H1 (cell line): Measurements from ENCODE around the gene SIGLEC10. TPM values are rescaled to one million over a fixed set of nuclear protein-coding genes. Genes with fewer than 3 reads are reported as not detected.

ENCODE experiments used
- CTCF ChIA-PET: fragments of 300-600 bp; sonication (Branson Sonifier 250); formaldehyde crosslinking; loops from one replicate; lab custom pipeline; 2021; ENCODE audit not compliant: partially characterized antibody; lab: Charles Lee
- POLR2A ChIA-PET: fragments of 300-600 bp; sonication (Branson Sonifier 250); formaldehyde crosslinking; loops from one replicate; lab custom pipeline; 2021; ENCODE audit warnings: inconsistent platforms; ENCODE audit not compliant: partially characterized antibody; lab: Charles Lee
- DNase-seq, 2 experiments: peaks; one replicate each; pipeline versions ENCODE4 v3.0.0 to v3.0.0-alpha.2; 2010 to 2022; ENCODE audit warnings: low spot score in 2 of 2, low read depth in 1 of 2, mixed read lengths in 1 of 2
- FAIRE-seq: peaks from 2 replicates; lab custom pipeline; 2011; peaks lifted over from hg19 to GRCh38; lab: Jason Lieb, UNC
- H2AFZ ChIP-seq: 2 replicates; pipeline ENCODE4 v1.8.1; 2012; ENCODE audit warnings: low read length, inconsistent platforms
- H2AK5ac ChIP-seq: 2 replicates; pipeline ENCODE4 v1.6.1; 2013; ENCODE audit warnings: low read depth, low read length
- H2BK120ac ChIP-seq: replicated peaks from 2 replicates; pipeline ENCODE3; 2013; ENCODE audit warnings: low read depth, low read length, inconsistent platforms
- H2BK12ac ChIP-seq: 2 replicates; pipeline ENCODE4 v1.6.1; 2013; ENCODE audit warnings: low read depth, low read length
- H2BK15ac ChIP-seq: 2 replicates; pipeline ENCODE4 v1.6.1; 2013; ENCODE audit warnings: low read length
- H2BK20ac ChIP-seq: 2 replicates; pipeline ENCODE4 v1.6.1; 2013; ENCODE audit warnings: low read length
- H2BK5ac ChIP-seq: 2 replicates; pipeline ENCODE4 v1.6.1; 2013; ENCODE audit warnings: low read depth, low read length
- H3K14ac ChIP-seq: 2 replicates; pipeline ENCODE4 v1.6.1; 2013; ENCODE audit warnings: inconsistent platforms; ENCODE audit not compliant: insufficient read length
- H3K18ac ChIP-seq: 2 replicates; pipeline ENCODE4 v1.6.1; 2013; ENCODE audit warnings: low read length; ENCODE audit errors: extremely low read depth
- H3K23ac ChIP-seq: 2 replicates; pipeline ENCODE4 v1.6.1; 2013; ENCODE audit warnings: inconsistent platforms; ENCODE audit not compliant: insufficient read length
- H3K23me2 ChIP-seq: 2 replicates; pipeline ENCODE4 v1.6.1; 2013; ENCODE audit warnings: low read depth, low read length
- H3K27ac ChIP-seq: 2 replicates; pipeline ENCODE4 v1.6.1; 2011; ENCODE audit warnings: low read depth, low read length, inconsistent platforms
- H3K27me3 ChIP-seq, 4 experiments: replicated peaks in 1 of 4; 1 replicate in 1 of 4; 2 replicates in 3 of 4; pipeline versions ENCODE4 v1.6.1 to v1.8.1; 2011 to 2013; ENCODE audit warnings: low read length in 3 of 4, mild to moderate bottlenecking in 3 of 4, inconsistent platforms in 2 of 4, mixed read lengths in 2 of 4, moderate library complexity in 1 of 4; ENCODE audit not compliant: control insufficient read depth in 3 of 4, insufficient read depth in 3 of 4; ENCODE audit errors: extremely low read depth in 1 of 4
- H3K36me3 ChIP-seq, 4 experiments: 2 replicates each; pipeline versions ENCODE4 v1.6.1 to v1.8.1; 2011 to 2013; ENCODE audit warnings: mild to moderate bottlenecking in 4 of 4, low read length in 3 of 4, moderate library complexity in 2 of 4, control low read depth in 1 of 4, inconsistent platforms in 1 of 4; ENCODE audit not compliant: insufficient read depth in 4 of 4, control insufficient read depth in 2 of 4
- H3K4ac ChIP-seq: replicated peaks from 2 replicates; pipeline ENCODE3; 2013; ENCODE audit warnings: low read length, low read depth, mixed read lengths, inconsistent platforms; ENCODE audit not compliant: insufficient read length
- H3K4me1 ChIP-seq, 4 experiments: replicated peaks in 1 of 4; 1 replicate in 1 of 4; 2 replicates in 3 of 4; pipeline versions ENCODE4 v1.6.1 to v1.8.1; 2011 to 2013; ENCODE audit warnings: low read length in 3 of 4, inconsistent platforms in 2 of 4, mixed read lengths in 1 of 4; ENCODE audit not compliant: insufficient read depth in 4 of 4, control insufficient read depth in 3 of 4
- H3K4me2 ChIP-seq, 2 experiments: 2 replicates each; pipeline versions ENCODE4 v1.6.1 to v1.8.1; 2011 to 2013; ENCODE audit warnings: low read depth in 2 of 2, low read length in 2 of 2, control low read depth in 1 of 2, inconsistent platforms in 1 of 2, mild to moderate bottlenecking in 1 of 2; ENCODE audit not compliant: insufficient read depth in 1 of 2
- H3K4me3 ChIP-seq, 4 experiments: fragments of 200-600, 300-600 bp in 1 of 4; sonication (generic), shearing (Covaris generic), sonication (Bioruptor Twin) in 1 of 4; 2 replicates each; pipeline versions ENCODE4 v1.5.1 to v1.8.1; 2011 to 2016; ENCODE audit warnings: low read length in 4 of 4, low read depth in 3 of 4, control low read depth in 2 of 4, inconsistent platforms in 2 of 4, mild to moderate bottlenecking in 2 of 4, mixed read lengths in 1 of 4, moderate library complexity in 1 of 4; ENCODE audit not compliant: insufficient read depth in 2 of 4; ENCODE audit errors: extremely low read depth in 1 of 4
- H3K56ac ChIP-seq: replicated peaks from 2 replicates; pipeline ENCODE3; 2013; ENCODE audit warnings: low read depth, mild to moderate bottlenecking, mixed read lengths, low read length, inconsistent platforms; ENCODE audit not compliant: insufficient read length
- H3K79me1 ChIP-seq: 2 replicates; pipeline ENCODE4 v1.6.1; 2013; ENCODE audit warnings: low read depth, low read length, control low read depth
- H3K79me2 ChIP-seq, 2 experiments: 2 replicates each; pipeline versions ENCODE4 v1.6.1 to v1.8.1; 2012 to 2013; ENCODE audit warnings: low read length in 2 of 2, mild to moderate bottlenecking in 2 of 2, inconsistent platforms in 1 of 2; ENCODE audit not compliant: insufficient read depth in 2 of 2, control insufficient read depth in 1 of 2
- H3K9ac ChIP-seq, 4 experiments: replicated peaks in 1 of 4; 1 replicate in 1 of 4; 2 replicates in 3 of 4; pipeline versions ENCODE4 v1.6.1 to v1.8.1; 2011 to 2013; ENCODE audit warnings: low read depth in 3 of 4, low read length in 3 of 4, control low read depth in 2 of 4, mild to moderate bottlenecking in 2 of 4, moderate library complexity in 2 of 4, inconsistent platforms in 1 of 4; ENCODE audit errors: extremely low read depth in 1 of 4
- H3K9me3 ChIP-seq, 2 experiments: 2 replicates each; pipeline versions ENCODE4 v1.6.1 to v1.8.1; 2012 to 2013; ENCODE audit warnings: mild to moderate bottlenecking in 2 of 2, moderate library complexity in 2 of 2, control low read depth in 1 of 2, inconsistent platforms in 1 of 2, low read depth in 1 of 2, low read length in 1 of 2, mixed read lengths in 1 of 2; ENCODE audit not compliant: insufficient read depth in 2 of 2
- H4K20me1 ChIP-seq, 2 experiments: replicated peaks in 1 of 2; 2 replicates each; pipeline versions ENCODE3 to v1.8.1; 2011 to 2013; ENCODE audit warnings: inconsistent platforms in 2 of 2, low read length in 2 of 2, mild to moderate bottlenecking in 1 of 2; ENCODE audit not compliant: insufficient read depth in 2 of 2, control insufficient read depth in 1 of 2
- H4K5ac ChIP-seq: 2 replicates; pipeline ENCODE4 v1.6.1; 2013; ENCODE audit warnings: low read length, low read depth, mixed read lengths, inconsistent platforms; ENCODE audit not compliant: insufficient read length
- H4K8ac ChIP-seq: 2 replicates; pipeline ENCODE4 v1.8.0; 2013; ENCODE audit warnings: mild to moderate bottlenecking, moderate library complexity, low read length, inconsistent platforms; ENCODE audit not compliant: insufficient read depth; ENCODE audit errors: extremely low read depth
- H4K91ac ChIP-seq: replicated peaks from 2 replicates; pipeline ENCODE3; 2013; ENCODE audit warnings: low read length, mixed read lengths, inconsistent platforms; ENCODE audit not compliant: insufficient read length
- CREB1 ChIP-seq: IDR thresholded peaks from 2 replicates; pipeline ENCODE4 v1.6.1; 2012; ENCODE audit warnings: inconsistent platforms
- TCF12 ChIP-seq: IDR thresholded peaks from 2 replicates; pipeline ENCODE4 v1.6.1; 2011; ENCODE audit warnings: low read depth, mild to moderate bottlenecking, low read length
- WGBS, 2 experiments: shearing (Covaris generic) in 1 of 2; methylation state at CpG; one replicate each; pipeline versions ENCODE4 v1.1.6 to v1.1.7; 2013 to 2015; ENCODE audit warnings: low lambda C conversion rate in 2 of 2, mixed read lengths in 2 of 2, inconsistent platforms in 1 of 2, low coverage in 1 of 2, missing lambda C conversion rate in 1 of 2; ENCODE audit not compliant: insufficient replicate concordance in 2 of 2, insufficient coverage in 1 of 2, insufficient read length in 1 of 2; ENCODE audit errors: extremely low coverage in 1 of 2, missing lambda C conversion rate in 1 of 2; 5-methylcytosine and 5-hydroxymethylcytosine counted together
- polyA plus RNA-seq, 7 experiments: library from polyadenylated mRNA; depleted of rRNA in 3 of 7; stranded (reverse) in 5 of 7; unstranded in 2 of 7; fragments of >200 nt in 5 of 7; fragments of 200-250 nt in 2 of 7; gene quantifications; 1 replicate in 5 of 7; 2 replicates in 1 of 7; 4 replicates in 1 of 7; pipeline versions ENCODE4 v1.2.1 to v1.2.3, GENCODE V29; 2011 to 2013; ENCODE audit warnings: missing spikeins in 2 of 7, mixed read lengths in 2 of 7
- total RNA-seq: library from RNA; stranded (reverse); fragmentation: NEBNext Ultra II Directional; extraction: Animal tissue kit (Norgen Biotek cat#: 25700); gene quantifications from 2 replicates; pipeline ENCODE4 v1.2.1, GENCODE V29; 2021

SIGLEC10 gene
- total and polyA plus RNA-seq, 2 of the 8 experiments (the other 6 are each of a cell fraction or from before 2014, with no cell fraction given) = 0.06 TPM; not detected in 1

DNA sequence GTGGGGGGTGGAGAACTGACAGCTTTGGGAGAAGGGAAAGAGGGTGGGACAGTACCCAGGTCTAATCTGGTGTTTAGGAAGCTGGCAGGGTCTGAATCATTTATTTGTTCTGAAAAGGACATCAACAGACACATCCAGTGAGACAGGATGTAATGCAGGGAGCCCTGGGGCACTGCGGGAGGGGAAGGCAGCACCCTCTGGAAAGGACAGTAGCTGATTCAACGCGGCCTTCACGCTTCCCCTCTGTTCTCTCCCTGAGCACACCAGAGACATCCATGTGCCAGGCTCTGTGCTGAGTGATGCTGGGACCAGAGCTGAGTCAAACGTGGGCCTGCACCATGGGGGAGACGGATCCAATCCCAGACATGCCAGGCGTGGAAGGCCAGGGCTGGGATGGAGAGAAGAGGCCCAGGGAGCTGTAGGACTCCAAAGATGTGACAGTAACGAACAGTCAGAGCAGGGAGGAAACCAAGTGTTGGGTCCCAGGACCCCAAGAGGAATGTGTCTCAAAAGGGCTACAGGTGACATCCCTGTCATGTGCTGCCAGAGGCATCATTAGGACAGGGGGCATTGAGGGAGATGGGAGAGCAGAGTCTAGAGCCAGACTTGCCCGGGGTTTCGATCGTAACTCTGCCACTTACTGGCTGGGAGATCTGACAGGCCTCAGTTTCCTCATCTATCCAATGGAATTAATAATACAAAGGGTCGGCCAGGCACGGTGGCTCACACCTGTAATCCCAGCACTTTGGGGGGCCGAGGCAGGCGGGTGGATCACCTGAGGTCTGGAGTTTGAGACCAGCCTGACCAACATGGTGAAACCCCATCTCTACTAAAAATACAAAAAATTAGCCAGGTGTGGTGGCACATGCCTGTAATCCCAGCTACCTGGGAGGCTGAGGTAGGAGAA lies 53.0 kb downstream of the SIGLEC10 start:
- peak overlapping the region; percentile 65; the same call in 1 of the 2 replicates for H2AK5ac ChIP-seq
- no peak overlapping the region for H3K23ac ChIP-seq
- H4K91ac ChIP-seq = peak overlapping the region; percentile 71
- no peaks in the 10 kb centered on the region for H3K79me2 ChIP-seq
- no peak for FAIRE-seq
- no peaks in the 10 kb centered on the region for H3K27me3 ChIP-seq
- POLR2A ChIA-PET = interaction anchor here (2.1 to 2.9 kb wide), 2 partner anchors 12 to 23 kb away, joined by 6 to 13 read pairs; partner anchors contain the start of gene VSIG10L
- no peak overlapping the region for H3K4me3 ChIP-seq
- H2AFZ ChIP-seq = no peak overlapping the region
- H3K56ac ChIP-seq = no peak overlapping the region
- no peaks in the 10 kb centered on the region for H4K20me1 ChIP-seq
- 0 out of 2 replicates have a peak overlapping the region, but pooled peaks have one; percentile 27 for H2BK12ac ChIP-seq
- CTCF ChIA-PET = interaction anchor here (0.7 to 3.5 kb wide), 6 partner anchors 15 to 70 kb away, joined by 3 to 14 read pairs (median 4); partner anchors contain the start of gene VSIG10L
- no peak overlapping the region for H3K18ac ChIP-seq
- no peak overlapping the region for H3K27ac ChIP-seq
- H3K23me2 ChIP-seq = peaks cover 18% of the 10 kb centered on the region
- H2BK120ac ChIP-seq = no peak overlapping the region
- no peaks in the 10 kb centered on the region for H3K9me3 ChIP-seq
- H3K79me1 ChIP-seq = no peaks in the 10 kb centered on the region
- no peak overlapping the region for H2BK20ac ChIP-seq
- no peaks in the 10 kb centered on the region for H3K36me3 ChIP-seq
- no peak overlapping the region for H2BK15ac ChIP-seq
- H3K4me2 ChIP-seq = no peak overlapping the region; a peak in 1 of 4 replicates
- peak overlapping the region; percentile 35; the same call in 1 of the 2 replicates for H4K8ac ChIP-seq
- H3K4ac ChIP-seq = peak overlapping the region; percentile 50
- DNase-seq = no peak
- H4K5ac ChIP-seq = no peak overlapping the region
- H2BK5ac ChIP-seq = 0 out of 2 replicates have a peak overlapping the region, but pooled peaks have one; percentile 16
- 85% methylated on average over 15 of the region's 15 CpGs; no CpG with 5 or more reads in 1 of the 2 experiments for WGBS, 2 experiments
- H3K14ac ChIP-seq = no peak overlapping the region
- H3K9ac ChIP-seq = no peak overlapping the region
- TF ChIP-seq TCF12 = no peak
- TF ChIP-seq CREB1 = no peak
- peaks cover 2 to 18% (median 11%) of the 10 kb centered on the region in 4 experiments for H3K4me1 ChIP-seq
